DND-41 (cell line): ENCODE data around the gene TOP2B.

Experiments
- ATAC-seq: fragments of 200-7000 bp; cut with Tn5 transposase; 3 replicates; pipeline ENCODE4 v1.9.1; 2021; ENCODE audit warnings: low read depth; ENCODE audit not compliant: insufficient read depth
- DNase-seq: peaks from one replicate; pipeline ENCODE4 v3.0.0-alpha.2; 2020
- H2AFZ ChIP-seq: 2 replicates; pipeline ENCODE4 v1.6.0; 2012; ENCODE audit warnings: low read depth, low read length
- H3K27ac ChIP-seq: 2 replicates; pipeline ENCODE4 v1.5.1; 2012; ENCODE audit warnings: low read length, inconsistent platforms
- H3K27me3 ChIP-seq: fragments of 200-600 bp; sonication (generic); 2 replicates; pipeline ENCODE4 v1.6.0; 2012; ENCODE audit warnings: low read length, mild to moderate bottlenecking, inconsistent platforms; ENCODE audit not compliant: insufficient read depth, poor library complexity
- H3K36me3 ChIP-seq: 2 replicates; pipeline ENCODE4 v1.5.1; 2012; ENCODE audit warnings: low read length, inconsistent platforms; ENCODE audit not compliant: insufficient read depth
- H3K4me1 ChIP-seq: 2 replicates; pipeline ENCODE4 v1.5.1; 2012; ENCODE audit warnings: mild to moderate bottlenecking, low read length; ENCODE audit not compliant: insufficient read depth
- H3K4me2 ChIP-seq: 2 replicates; pipeline ENCODE4 v1.6.0; 2012; ENCODE audit warnings: mild to moderate bottlenecking, moderate library complexity, low read length, inconsistent platforms; ENCODE audit not compliant: insufficient read depth
- H3K4me3 ChIP-seq, 2 experiments: fragments of 200-600 bp in 1 of 2; shearing (Covaris generic) in 1 of 2; 2 replicates each; pipeline ENCODE4 v1.5.1; 2012 to 2016; ENCODE audit warnings: inconsistent platforms in 2 of 2, low read length in 2 of 2, mild to moderate bottlenecking in 2 of 2, low read depth in 1 of 2, moderate library complexity in 1 of 2
- H3K79me2 ChIP-seq: 2 replicates; pipeline ENCODE4 v1.6.0; 2012; ENCODE audit warnings: low read length, inconsistent platforms; ENCODE audit not compliant: insufficient read depth
- H3K9ac ChIP-seq: 2 replicates; pipeline ENCODE4 v1.6.0; 2012; ENCODE audit warnings: low read depth, mild to moderate bottlenecking, inconsistent platforms, low read length, moderate library complexity
- H3K9me3 ChIP-seq: 2 replicates; pipeline ENCODE4 v1.5.1; 2012; ENCODE audit warnings: low read length, moderate library complexity, mild to moderate bottlenecking, inconsistent platforms; ENCODE audit not compliant: insufficient read depth, severe bottlenecking
- H4K20me1 ChIP-seq: 2 replicates; pipeline ENCODE4 v1.6.0; 2012; ENCODE audit warnings: low read length; ENCODE audit not compliant: insufficient read depth
- CTCF ChIP-seq: IDR thresholded peaks from 2 replicates; pipeline ENCODE4 v1.5.1; 2012; ENCODE audit warnings: borderline replicate concordance, low read length, moderate library complexity, mild to moderate bottlenecking; ENCODE audit not compliant: poor library complexity, severe bottlenecking; ENCODE audit errors: extremely low read depth
- EZH2 ChIP-seq: IDR thresholded peaks from 3 replicates; pipeline ENCODE4 v1.6.1; 2012; ENCODE audit warnings: borderline replicate concordance, low read depth, mild to moderate bottlenecking, moderate library complexity, low read length, inconsistent platforms; ENCODE audit not compliant: severe bottlenecking

The TOP2B gene

GRCh38 chr3:25695731-25696420, 31.2 kb upstream of the TOP2B start:
- DNase-seq (no peak), ATAC-seq (no peak)
- no peaks in the 10 kb centered on the region for H3K9me3 ChIP-seq
- no peaks in the 10 kb centered on the region for H3K79me2 ChIP-seq
- no peak overlapping the region for H3K4me3 ChIP-seq
- H4K20me1 ChIP-seq, result no peaks in the 10 kb centered on the region
- H2AFZ ChIP-seq, result no peak overlapping the region
- H3K9ac ChIP-seq, result no peak overlapping the region
- H3K36me3 ChIP-seq, result no peaks in the 10 kb centered on the region
- no peaks in the 10 kb centered on the region for H3K4me1 ChIP-seq
- no peak overlapping the region for H3K4me2 ChIP-seq
- H3K27me3 ChIP-seq, result no peaks in the 10 kb centered on the region
- TF ChIP-seq EZH2, result no peak
- no peak for TF ChIP-seq CTCF
- H3K27ac ChIP-seq, result no peak overlapping the region

- no peak for ATAC-seq
Measured at GRCh38 chr3:25693238-25693637, 28.5 kb upstream of the TOP2B start.

GRCh38 chr3:25692341-25692740, 27.6 kb upstream of the TOP2B start:
- no peaks in the 10 kb centered on the region for H3K36me3 ChIP-seq
- H3K27ac ChIP-seq, result no peak overlapping the region
- H3K4me2 ChIP-seq, result no peak overlapping the region
- H3K27me3 ChIP-seq, result no peaks in the 10 kb centered on the region
- ATAC-seq (no peak), DNase-seq (no peak)
- no peak overlapping the region for H3K4me3 ChIP-seq
- no peaks in the 10 kb centered on the region for H3K79me2 ChIP-seq
- H3K9ac ChIP-seq, result no peak overlapping the region
- H4K20me1 ChIP-seq, result no peaks in the 10 kb centered on the region
- H3K9me3 ChIP-seq, result no peaks in the 10 kb centered on the region
- H3K4me1 ChIP-seq, result no peaks in the 10 kb centered on the region
- no peak overlapping the region for H2AFZ ChIP-seq
- TF ChIP-seq EZH2 (no peak), CTCF (no peak)

More at GRCh38 chr3:25693238-25693637, 28.5 kb upstream of the TOP2B start:
- Histone ChIP-seq H4K20me1 (no peaks in the 10 kb centered on the region), H2AFZ (no peak overlapping the region), H3K4me1 (no peaks in the 10 kb centered on the region), H3K79me2 (no peaks in the 10 kb centered on the region), H3K36me3 (no peaks in the 10 kb centered on the region), H3K27ac (no peak overlapping the region), H3K9ac (no peak overlapping the region), H3K4me2 (no peak overlapping the region), H3K27me3 (no peaks in the 10 kb centered on the region), H3K4me3 (no peak overlapping the region), H3K9me3 (no peaks in the 10 kb centered on the region)
- TF ChIP-seq CTCF (no peak), EZH2 (no peak)
- no peak for DNase-seq
